Fibroblast of lung (primary cell): ENCODE measurements around the gene TP53I11. TPM values are rescaled to one million over a fixed set of nuclear protein-coding genes. Genes with fewer than 3 reads are reported as not detected.

Experiments used
- DNase-seq, 2 donors: peaks; one replicate each; pipeline versions ENCODE4 v3.0.0 to v3.0.0-alpha.2; 2010; ENCODE audit warnings: low read depth in 2 of 2
- H2AFZ ChIP-seq: 2 replicates; pipeline ENCODE4 v1.5.1; 2012; ENCODE audit warnings: low read length, control low read depth, inconsistent platforms
- H3K27ac ChIP-seq: 2 replicates; pipeline ENCODE4 v1.5.1; 2011; ENCODE audit warnings: low read length, control low read depth; ENCODE audit not compliant: insufficient read depth
- H3K27me3 ChIP-seq: 2 replicates; pipeline ENCODE4 v1.5.1; 2011; ENCODE audit warnings: mild to moderate bottlenecking, low read length; ENCODE audit not compliant: control insufficient read depth, insufficient read depth
- H3K36me3 ChIP-seq: 2 replicates; pipeline ENCODE4 v1.5.1; 2011; ENCODE audit warnings: low read length; ENCODE audit not compliant: control insufficient read depth, insufficient read depth
- H3K4me1 ChIP-seq: 2 replicates; pipeline ENCODE4 v1.5.1; 2011; ENCODE audit warnings: low read length; ENCODE audit not compliant: control insufficient read depth, insufficient read depth; ENCODE audit errors: extremely low read depth
- H3K4me2 ChIP-seq: 2 replicates; pipeline ENCODE4 v1.5.1; 2011; ENCODE audit warnings: low read length, control low read depth; ENCODE audit not compliant: insufficient read depth; ENCODE audit errors: extremely low read depth
- H3K4me3 ChIP-seq, 4 experiments: fragments of 200-600 bp in 1 of 4; sonication (generic) in 1 of 4; replicated peaks in 1 of 4; 2 replicates each; pipeline ENCODE4 v1.5.1; 2011 to 2016; ENCODE audit warnings: low read length in 4 of 4, low read depth in 3 of 4, mild to moderate bottlenecking in 3 of 4, control low read depth in 2 of 4, inconsistent platforms in 1 of 4, mixed read lengths in 1 of 4; ENCODE audit not compliant: insufficient read depth in 1 of 4; ENCODE audit errors: control extremely low read depth in 1 of 4
- H3K79me2 ChIP-seq: 2 replicates; pipeline ENCODE4 v1.5.1; 2012; ENCODE audit warnings: mild to moderate bottlenecking, low read length, inconsistent platforms; ENCODE audit not compliant: control insufficient read depth, insufficient read depth
- H3K9ac ChIP-seq: 2 replicates; pipeline ENCODE4 v1.5.1; 2011; ENCODE audit warnings: mild to moderate bottlenecking, low read length, control low read depth; ENCODE audit not compliant: insufficient read depth
- H3K9me3 ChIP-seq: 2 replicates; pipeline ENCODE4 v1.5.1; 2012; ENCODE audit warnings: low read depth, low read length; ENCODE audit not compliant: control insufficient read depth, insufficient read depth
- H4K20me1 ChIP-seq: 2 replicates; pipeline ENCODE4 v1.5.1; 2011; ENCODE audit warnings: low read length; ENCODE audit not compliant: control insufficient read depth, insufficient read depth; ENCODE audit errors: extremely low read depth
- EZH2 ChIP-seq: IDR thresholded peaks from 2 replicates; pipeline ENCODE4 v1.5.1; 2012; ENCODE audit warnings: low read length, control low read depth, mild to moderate bottlenecking; ENCODE audit errors: missing control alignments
- polyA minus RNA-seq: library from RNA; depleted of rRNA, polyadenylated mRNA; stranded (reverse); fragments of >200 nt; gene quantifications from 2 replicates; pipeline ENCODE4 v1.2.3, GENCODE V29; 2011; ENCODE audit warnings: low replicate concordance
- polyA plus RNA-seq, 2 donors: library from polyadenylated mRNA; depleted of rRNA in 1 of 2; stranded (reverse) in 1 of 2; unstranded in 1 of 2; fragments of >200 nt; gene quantifications; 2 replicates each; pipeline ENCODE4 v1.2.1, GENCODE V29; 2011 to 2012; ENCODE audit warnings: missing spikeins in 1 of 2
- total RNA-seq: library from RNA; depleted of rRNA; stranded (reverse); fragments of >200 nt; gene quantifications from 2 replicates; pipeline ENCODE4 v1.2.1, GENCODE V29; 2014
- TF ChIP-seq, protein P1 (sequence below), 2 donors: IDR thresholded peaks in 1 of 2; conservative IDR thresholded peaks in 1 of 2; 1 replicate in 1 of 2; 2 replicates in 1 of 2; pipeline ENCODE4 v1.5.1; 2011 to 2012; ENCODE audit warnings: low read length in 2 of 2, control low read depth in 1 of 2, inconsistent platforms in 1 of 2, low read depth in 1 of 2, mild to moderate bottlenecking in 1 of 2

Gene TP53I11, protein sequence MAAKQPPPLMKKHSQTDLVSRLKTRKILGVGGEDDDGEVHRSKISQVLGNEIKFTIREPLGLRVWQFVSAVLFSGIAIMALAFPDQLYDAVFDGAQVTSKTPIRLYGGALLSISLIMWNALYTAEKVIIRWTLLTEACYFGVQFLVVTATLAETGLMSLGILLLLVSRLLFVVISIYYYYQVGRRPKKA
- total RNA-seq (19.5 and 54.0 TPM in 2 replicates), polyA plus RNA-seq (14.8 and 53.2 TPM in 2 replicates), polyA minus RNA-seq (183 and 753 TPM in 2 replicates)
- 100 and 451 TPM in 2 replicates for polyA plus RNA-seq (2012)

DNA sequence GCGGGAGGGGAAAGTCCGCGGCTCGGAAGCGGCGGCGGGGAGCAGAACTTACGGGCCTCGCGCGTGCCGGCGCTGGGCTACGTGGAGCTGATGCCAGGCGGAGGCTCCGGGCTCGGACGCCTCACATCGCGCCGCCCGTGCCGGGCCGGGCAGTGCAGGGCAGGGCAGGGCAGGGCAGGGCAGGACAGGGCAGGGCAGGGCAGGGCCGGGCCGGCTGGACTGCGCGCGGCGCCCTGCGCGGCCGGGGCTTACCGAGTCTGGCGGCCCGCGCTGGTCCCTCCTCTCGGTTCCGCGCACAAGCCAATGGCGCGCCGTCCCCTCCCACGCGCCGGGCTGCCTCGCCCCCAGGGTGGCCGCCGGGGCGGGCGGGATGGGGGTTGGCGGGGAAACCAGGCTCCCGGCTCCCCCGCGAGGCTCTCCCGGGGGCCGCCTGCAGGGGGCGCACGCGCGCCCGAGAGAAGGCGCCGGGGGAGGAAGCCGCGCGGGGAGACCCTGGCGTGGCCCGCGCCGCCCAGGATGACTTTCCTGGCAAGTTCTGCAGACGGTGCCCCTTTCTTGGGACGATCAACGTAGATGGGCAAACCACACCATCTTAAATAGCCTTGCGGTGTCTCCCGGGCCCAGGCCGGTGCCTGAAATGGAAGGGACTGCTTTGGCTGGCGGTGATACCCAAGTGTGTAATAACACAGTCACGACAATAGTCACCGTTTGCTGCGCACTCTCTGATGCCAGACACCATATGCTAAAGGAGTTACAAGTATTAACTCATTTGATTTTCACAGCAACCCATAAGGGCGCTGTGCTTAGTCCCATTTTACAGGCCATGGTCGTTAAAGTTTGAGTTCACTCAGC is at the start of gene TP53I11:
Gene TP53I11 (minus strand): TSS at position 259 of the 852 bp plus-strand sequence. CDS start 12,548 bp downstream, outside the sequence.
- H3K9me3 ChIP-seq = no peaks in the 10 kb centered on the region
- peaks cover 25% of the 10 kb centered on the region for H3K4me1 ChIP-seq
- peaks cover 36% of the 10 kb centered on the region for H3K79me2 ChIP-seq
- no peak within 1 kb of the TSS for H2AFZ ChIP-seq
- TF ChIP-seq, protein P1, sequence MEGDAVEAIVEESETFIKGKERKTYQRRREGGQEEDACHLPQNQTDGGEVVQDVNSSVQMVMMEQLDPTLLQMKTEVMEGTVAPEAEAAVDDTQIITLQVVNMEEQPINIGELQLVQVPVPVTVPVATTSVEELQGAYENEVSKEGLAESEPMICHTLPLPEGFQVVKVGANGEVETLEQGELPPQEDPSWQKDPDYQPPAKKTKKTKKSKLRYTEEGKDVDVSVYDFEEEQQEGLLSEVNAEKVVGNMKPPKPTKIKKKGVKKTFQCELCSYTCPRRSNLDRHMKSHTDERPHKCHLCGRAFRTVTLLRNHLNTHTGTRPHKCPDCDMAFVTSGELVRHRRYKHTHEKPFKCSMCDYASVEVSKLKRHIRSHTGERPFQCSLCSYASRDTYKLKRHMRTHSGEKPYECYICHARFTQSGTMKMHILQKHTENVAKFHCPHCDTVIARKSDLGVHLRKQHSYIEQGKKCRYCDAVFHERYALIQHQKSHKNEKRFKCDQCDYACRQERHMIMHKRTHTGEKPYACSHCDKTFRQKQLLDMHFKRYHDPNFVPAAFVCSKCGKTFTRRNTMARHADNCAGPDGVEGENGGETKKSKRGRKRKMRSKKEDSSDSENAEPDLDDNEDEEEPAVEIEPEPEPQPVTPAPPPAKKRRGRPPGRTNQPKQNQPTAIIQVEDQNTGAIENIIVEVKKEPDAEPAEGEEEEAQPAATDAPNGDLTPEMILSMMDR (conservative IDR thresholded peaks at IDR 0.05 in 1 of 2, IDR thresholded peaks at IDR 0.05 in 1 of 2; ENCODE audit: low read depth in 1 of 2, low read length in 2 of 2) = peak; percentile 25 to 60
- TF ChIP-seq EZH2 = no peak
- H4K20me1 ChIP-seq = peaks cover 1% of the 10 kb centered on the region
- H3K4me2 ChIP-seq = peak within 1 kb of the TSS; percentile 82
- H3K36me3 ChIP-seq = peaks cover 4% of the 10 kb centered on the region
- peak; percentile 66 to 74 for DNase-seq
- H3K27ac ChIP-seq = peak within 1 kb of the TSS; percentile 57
- no peaks in the 10 kb centered on the region for H3K27me3 ChIP-seq
- H3K4me3 ChIP-seq = peak within 1 kb of the TSS; percentile 59 to 85 (median 82)
- peak within 1 kb of the TSS; percentile 78 for H3K9ac ChIP-seq

DNA sequence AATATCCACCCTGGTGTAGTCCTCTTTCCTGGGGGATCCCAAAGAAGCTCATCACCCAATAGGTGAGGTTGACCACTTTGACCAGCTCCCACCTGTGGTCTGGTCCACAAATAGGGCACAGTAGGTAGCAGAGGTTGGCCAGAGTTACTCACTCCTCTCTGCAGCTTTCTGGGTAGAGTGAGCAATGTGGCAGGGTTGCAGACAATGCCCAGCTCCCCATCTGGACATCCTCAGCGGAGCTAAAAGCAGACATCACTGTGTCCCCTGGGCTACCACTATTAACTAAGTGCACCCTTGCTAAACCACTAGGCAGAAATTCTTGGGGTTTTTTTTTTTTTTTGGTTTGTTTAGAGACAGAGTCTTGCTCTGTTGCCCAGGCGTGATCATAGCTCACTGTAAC is 48.4 kb upstream of the TP53I11 start:
- no peak overlapping the region for H3K4me2 ChIP-seq
- H2AFZ ChIP-seq = no peak overlapping the region
- no peak for DNase-seq
- no peak overlapping the region for H3K27ac ChIP-seq
- TF ChIP-seq, protein P1 (conservative IDR thresholded peaks at IDR 0.05 in 1 of 2, IDR thresholded peaks at IDR 0.05 in 1 of 2; ENCODE audit: low read depth in 1 of 2, low read length in 2 of 2) = no peak
- TF ChIP-seq EZH2 = no peak
- H3K4me3 ChIP-seq = no peak overlapping the region
- H3K4me1 ChIP-seq = no peaks in the 10 kb centered on the region
- H3K27me3 ChIP-seq = peaks cover 12% of the 10 kb centered on the region
- no peaks in the 10 kb centered on the region for H3K79me2 ChIP-seq
- no peak overlapping the region for H3K9ac ChIP-seq
- no peaks in the 10 kb centered on the region for H3K36me3 ChIP-seq
- H4K20me1 ChIP-seq = no peaks in the 10 kb centered on the region
- H3K9me3 ChIP-seq = no peaks in the 10 kb centered on the region

DNA sequence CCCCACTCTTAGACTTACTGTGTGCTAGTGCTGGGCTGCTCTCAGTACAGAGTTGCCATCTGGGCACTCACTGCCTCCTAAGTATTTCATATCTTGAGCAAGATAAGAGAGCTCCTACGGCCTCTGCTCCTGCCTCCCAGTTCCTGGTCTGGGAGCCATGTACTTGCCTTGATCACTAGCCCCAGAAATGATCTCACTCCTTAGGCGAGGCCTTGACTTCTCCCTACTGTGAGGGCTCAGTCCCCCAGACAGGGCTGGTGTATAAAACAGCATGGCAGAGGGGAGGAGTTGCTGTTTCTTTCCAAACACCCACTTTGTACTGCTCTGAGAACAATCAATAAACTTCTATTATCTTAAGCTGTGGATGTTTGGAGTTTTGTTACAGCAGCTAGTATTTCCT is 47.4 kb upstream of the TP53I11 start:
- no peak overlapping the region for H3K27ac ChIP-seq
- H3K36me3 ChIP-seq = no peaks in the 10 kb centered on the region
- H3K4me2 ChIP-seq = no peak overlapping the region
- no peaks in the 10 kb centered on the region for H3K79me2 ChIP-seq
- H3K9ac ChIP-seq = no peak overlapping the region
- peaks cover 11% of the 10 kb centered on the region for H3K27me3 ChIP-seq
- DNase-seq = no peak
- H3K4me1 ChIP-seq = no peaks in the 10 kb centered on the region
- no peak overlapping the region for H2AFZ ChIP-seq
- TF ChIP-seq, protein P1 (conservative IDR thresholded peaks at IDR 0.05 in 1 of 2, IDR thresholded peaks at IDR 0.05 in 1 of 2; ENCODE audit: low read depth in 1 of 2, low read length in 2 of 2) = no peak
- TF ChIP-seq EZH2 = no peak
- H3K9me3 ChIP-seq = no peaks in the 10 kb centered on the region
- H3K4me3 ChIP-seq = no peak overlapping the region
- no peaks in the 10 kb centered on the region for H4K20me1 ChIP-seq
